ENCODE data around the gene ARPP19.

ARPP19 gene

GRCh38 chr15:52509500-52510245 is 59.2 kb downstream of the ARPP19 start:
- DNase-seq = no peak

DNA sequence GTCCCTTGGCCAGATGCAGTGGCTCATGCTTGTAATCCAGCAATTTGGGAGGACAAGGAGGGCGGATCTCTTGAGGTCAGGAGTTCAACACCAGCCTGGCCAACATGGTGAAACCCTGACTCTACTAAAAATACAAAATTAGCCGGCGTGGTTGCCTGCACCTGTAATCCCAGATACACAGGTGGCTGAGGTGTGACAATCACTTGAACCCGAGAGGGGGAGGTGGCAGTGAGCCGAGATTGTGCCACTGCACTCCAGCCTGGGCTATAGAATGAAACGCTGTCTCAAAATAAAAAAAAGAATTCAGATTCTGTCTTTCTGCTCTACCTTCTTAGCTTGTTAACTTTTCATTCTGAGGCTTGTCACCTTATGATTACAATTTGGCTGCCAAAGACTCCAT is 62.3 kb downstream of the ARPP19 start:
- no peak for DNase-seq

- DNase-seq = no peak
These were observed 63.7 kb downstream of the ARPP19 start for GRCh38 chr15:52505151-52505550.

GRCh38 chr15:52503788-52504496 is 64.9 kb downstream of the ARPP19 start:
- DNase-seq = peak; percentile 59

- DNase-seq = no peak
These were observed 66.2 kb downstream of the ARPP19 start for GRCh38 chr15:52502608-52503007.

DNA sequence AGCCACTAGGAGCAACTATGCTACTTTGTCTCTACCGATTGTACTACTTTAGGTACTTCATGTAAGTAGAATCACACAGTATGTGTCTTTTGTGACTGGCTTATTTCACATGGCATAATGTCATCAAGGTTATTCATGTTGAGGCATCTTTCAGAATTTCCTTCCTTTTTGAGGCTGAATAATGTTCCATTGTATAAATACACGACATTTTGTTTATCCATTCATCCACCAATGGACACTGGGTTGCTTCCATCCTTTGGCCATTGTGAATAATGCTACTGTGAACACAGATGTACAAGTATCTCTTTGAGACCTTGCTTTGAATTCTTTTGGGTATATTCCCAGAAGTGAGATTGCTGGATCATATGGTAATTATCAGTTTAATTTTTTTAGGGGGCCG is 69.3 kb downstream of the ARPP19 start:
- DNase-seq = no peak

GRCh38 chr15:52498706-52499105 is 70.1 kb downstream of the ARPP19 start:
- peak; percentile 57 for DNase-seq
